HG03521 (cell line): ENCODE data around the gene EXOC5.

ENCODE experiments used
- ATAC-seq: cut with Tn5 transposase; IDR thresholded peaks from one replicate; pipeline ENCODE4 v1.9.1; 2021; ENCODE audit warnings: mild to moderate bottlenecking, moderate library complexity; ENCODE audit not compliant: unreplicated experiment

Gene EXOC5

GRCh38 chr14:57268161-57269069 lies at the start of gene EXOC5, which contains the start of gene AP5M1:
Gene EXOC5 (minus strand): TSS chr14:57268905. CDS start chr14:57268648, 257 bp downstream.
Gene AP5M1 (plus strand): TSS chr14:57268971. CDS start chr14:57269315, 344 bp downstream.
- peak; percentile 84 for ATAC-seq

DNA sequence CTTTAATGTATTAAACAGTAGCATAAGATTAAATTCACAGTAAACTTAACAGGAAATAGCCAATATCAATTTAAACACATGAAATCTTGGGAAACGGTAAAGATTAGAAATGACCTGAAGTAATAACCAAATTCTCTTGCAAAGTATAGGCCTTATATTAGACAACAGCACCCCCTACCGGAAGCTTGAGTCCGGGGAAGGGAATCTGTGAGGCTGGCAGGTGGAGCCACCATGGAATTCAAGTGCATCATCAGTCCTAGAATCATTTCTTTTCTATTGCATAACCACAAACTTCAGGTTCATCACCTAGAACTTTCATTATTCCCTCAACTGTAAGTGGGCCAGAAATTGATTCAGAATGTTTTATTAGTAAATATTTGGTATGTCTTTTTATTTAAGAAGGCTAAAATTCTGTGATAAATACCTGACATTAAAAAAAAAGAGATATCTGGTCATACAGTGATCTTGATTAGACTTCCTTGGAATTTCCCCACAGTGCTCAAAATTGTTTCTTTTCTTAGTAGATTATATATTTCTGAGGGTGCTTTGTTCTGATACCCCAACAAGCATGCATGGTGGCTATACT lies 48.6 kb upstream of the EXOC5 start:
- ATAC-seq = peak; percentile 59

GRCh38 chr14:57314396-57315089 lies 45.8 kb upstream of the EXOC5 start:
- no peak for ATAC-seq

DNA sequence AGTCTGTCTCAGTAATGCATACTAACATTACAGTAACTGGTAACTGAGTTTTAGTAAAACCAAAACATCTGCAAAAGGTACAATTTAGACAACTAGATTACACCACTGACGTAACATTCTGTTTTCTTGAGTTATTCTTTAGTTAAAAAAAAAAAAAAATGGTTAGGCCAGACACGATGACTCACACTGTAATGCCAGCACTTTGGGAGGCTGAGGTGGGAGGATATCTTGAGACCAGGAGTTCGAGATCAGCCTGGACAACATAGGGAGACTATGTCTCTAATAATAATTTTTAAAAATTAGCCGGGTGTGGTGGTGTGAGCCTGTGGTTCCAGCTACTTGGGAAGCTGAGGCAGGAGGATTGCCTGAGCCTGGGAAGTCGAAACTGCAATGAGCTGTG lies 34.2 kb upstream of the EXOC5 start:
- no peak for ATAC-seq

DNA sequence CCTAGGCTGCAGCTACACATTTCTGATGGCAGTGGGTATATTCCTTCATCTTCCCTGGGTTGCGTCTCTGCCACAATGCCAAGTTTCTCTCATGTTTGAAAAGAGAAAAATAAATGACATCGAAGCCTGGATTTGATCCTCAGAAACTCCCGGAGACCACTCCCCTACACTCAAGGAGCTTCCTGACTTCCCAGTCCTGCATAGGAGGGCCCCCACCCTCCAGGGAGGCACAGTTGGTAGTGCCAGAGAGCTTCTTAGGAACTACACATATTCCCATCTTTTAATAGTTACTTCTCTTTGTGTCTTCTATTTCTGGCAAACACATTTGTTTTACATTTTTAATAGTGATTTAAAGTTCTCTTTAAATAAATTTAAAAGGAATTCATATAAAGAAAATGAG lies 30.8 kb upstream of the EXOC5 start:
- no peak for ATAC-seq

- ATAC-seq = no peak
Measured at GRCh38 chr14:57297852-57298251, 29.1 kb upstream of the EXOC5 start.

DNA sequence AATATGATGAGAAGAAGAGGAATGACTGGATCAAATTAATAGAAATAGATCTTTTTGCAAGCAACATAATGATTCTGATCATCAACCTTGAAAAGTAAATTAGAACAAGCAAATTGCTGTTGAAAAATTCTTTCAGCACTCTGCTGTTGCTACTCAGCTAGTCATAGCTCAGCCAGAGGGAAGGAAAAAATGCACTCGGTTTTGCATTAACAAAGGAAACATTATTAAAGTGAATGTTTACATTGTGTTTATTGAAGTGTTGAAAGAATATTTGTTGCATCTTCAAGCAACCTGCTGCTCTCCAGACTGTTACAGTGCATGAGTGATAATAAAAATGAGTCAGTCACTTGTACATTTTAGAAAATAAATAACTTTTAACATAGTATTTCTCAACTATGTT lies 26.5 kb upstream of the EXOC5 start:
- ATAC-seq = no peak

- ATAC-seq = no peak
Measured at GRCh38 chr14:57293866-57294837, 25.4 kb upstream of the EXOC5 start.

- no peak for ATAC-seq
Measured at GRCh38 chr14:57291692-57292647, 23.3 kb upstream of the EXOC5 start.

DNA sequence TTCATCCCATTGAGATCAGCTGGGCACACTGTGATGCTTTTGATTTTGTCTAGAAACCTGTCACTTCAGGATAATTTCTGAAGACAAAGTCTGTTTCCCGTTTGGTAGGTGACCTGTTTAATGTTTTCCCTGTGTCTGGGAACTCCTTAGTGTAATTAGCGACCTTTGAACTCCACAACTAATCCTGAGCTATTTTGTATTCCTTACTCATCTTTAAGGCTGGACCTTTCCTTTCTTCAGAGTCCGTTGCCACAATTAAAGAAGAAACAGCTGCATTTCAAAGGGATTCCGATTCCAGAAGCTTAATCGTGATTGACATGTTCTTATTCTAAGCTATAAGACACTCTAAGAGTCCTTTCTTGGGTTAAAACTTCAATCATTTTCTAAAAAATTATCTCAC lies 22.0 kb upstream of the EXOC5 start:
- ATAC-seq = no peak

GRCh38 chr14:57287745-57288144 lies 19.0 kb upstream of the EXOC5 start:
- no peak for ATAC-seq

DNA sequence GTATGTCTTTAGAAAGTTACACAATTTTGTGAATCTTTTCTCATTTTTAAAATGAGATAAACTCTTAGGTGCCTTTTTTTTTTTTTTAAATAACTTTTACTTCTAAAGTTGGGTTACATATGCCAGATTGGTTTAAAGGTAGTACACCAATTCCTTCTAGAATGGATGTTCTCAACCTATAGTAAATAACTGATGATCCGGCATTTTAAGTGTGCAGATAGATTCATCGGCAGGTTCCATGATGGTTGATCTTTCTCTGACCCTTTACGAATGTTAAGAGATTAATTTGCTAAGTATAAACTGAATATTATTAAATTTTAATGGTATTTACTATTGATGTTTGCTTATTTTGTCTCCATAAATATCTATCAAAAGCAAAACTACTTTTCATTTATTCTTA lies 8.4 kb upstream of the EXOC5 start:
- no peak for ATAC-seq

GRCh38 chr14:57275023-57275664 lies 6.4 kb upstream of the EXOC5 start:
- no peak for ATAC-seq

DNA sequence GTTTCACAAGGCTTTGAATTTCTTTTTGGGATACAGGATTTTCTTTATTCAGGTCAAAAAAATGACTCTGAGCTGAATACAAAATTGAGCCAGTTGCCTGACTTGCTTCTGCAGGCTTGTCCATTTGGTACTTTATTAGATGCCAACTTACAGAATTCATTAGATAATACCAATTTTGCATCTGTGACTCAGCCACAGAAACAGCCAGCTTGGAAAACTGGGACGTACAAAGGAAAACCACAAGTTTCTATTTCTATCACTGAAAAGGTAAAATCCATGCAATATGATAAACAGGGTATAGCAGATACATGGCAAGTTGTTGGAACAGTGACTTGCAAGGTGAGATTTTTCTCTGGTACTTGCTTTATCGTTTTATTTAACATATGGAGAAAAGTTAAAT lies 5.8 kb upstream of the EXOC5 start:
- ATAC-seq = no peak

- ATAC-seq = no peak
Measured at GRCh38 chr14:57273236-57273635, 4.5 kb upstream of the EXOC5 start.

DNA sequence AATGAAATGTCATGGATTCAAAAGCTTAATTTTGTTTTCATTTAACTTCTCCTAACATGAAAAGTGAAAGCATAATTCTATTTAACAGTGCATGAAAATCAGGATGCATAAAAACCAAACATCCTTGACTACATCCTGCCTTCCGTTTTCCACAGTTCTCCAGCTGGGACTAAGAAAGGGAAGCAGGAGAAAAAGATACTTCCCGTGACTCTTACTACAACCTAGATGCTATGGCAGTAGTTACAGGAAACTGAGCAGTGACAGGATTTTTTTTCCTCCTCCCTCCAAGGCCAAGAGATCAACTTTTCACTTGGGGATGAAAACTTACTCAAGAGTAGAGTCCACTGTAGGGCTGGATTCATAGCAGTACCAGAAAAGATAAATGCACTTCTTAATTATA lies 2.6 kb downstream of the EXOC5 start:
- no peak for ATAC-seq

DNA sequence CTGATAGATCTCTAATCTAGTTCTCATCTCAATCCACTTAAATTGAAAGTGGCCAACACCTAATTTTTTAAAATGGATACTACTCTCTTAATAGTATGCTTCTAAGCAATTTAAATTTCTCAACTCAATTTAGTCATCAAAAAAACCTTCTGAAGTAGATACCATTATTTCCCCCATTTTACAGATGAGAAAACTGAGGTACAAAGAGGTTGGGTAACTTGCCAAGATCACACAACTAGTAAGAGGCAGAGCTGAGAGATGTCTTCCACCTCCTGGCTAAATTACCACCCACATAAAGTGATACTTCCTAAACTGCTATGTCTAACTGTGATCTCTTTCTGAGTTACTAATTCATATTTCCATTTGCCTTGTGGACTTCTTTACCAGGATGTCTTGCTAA lies 6.6 kb downstream of the EXOC5 start:
- no peak for ATAC-seq

- ATAC-seq = no peak
Measured at GRCh38 chr14:57261604-57262003, 7.1 kb downstream of the EXOC5 start.

DNA sequence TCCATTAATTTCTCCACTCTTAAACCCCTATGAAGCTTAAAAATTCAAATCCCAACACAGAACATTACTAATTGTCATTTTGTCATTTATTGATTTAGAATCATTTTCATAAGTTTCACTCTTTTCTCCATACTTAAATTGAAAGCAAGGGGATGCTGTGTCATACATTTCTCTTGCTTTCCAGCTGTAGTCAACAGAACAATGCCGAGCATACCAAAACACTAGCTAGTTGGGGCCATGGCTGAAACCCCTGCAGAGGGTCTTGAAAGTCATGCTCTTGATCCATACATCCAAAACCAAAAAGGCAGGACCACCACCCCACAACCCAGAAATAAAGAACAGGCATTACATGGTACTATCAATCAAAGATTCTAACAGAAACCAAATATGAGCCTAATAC lies 9.0 kb downstream of the EXOC5 start:
- ATAC-seq = no peak
